GM21526 (cell line): ENCODE data around the gene CHL1.

ENCODE experiments used
- ATAC-seq: cut with Tn5 transposase; IDR thresholded peaks from one replicate; pipeline ENCODE4 v1.9.1; 2021; ENCODE audit warnings: moderate library complexity; ENCODE audit not compliant: unreplicated experiment, low FRiP score

The CHL1 gene

DNA sequence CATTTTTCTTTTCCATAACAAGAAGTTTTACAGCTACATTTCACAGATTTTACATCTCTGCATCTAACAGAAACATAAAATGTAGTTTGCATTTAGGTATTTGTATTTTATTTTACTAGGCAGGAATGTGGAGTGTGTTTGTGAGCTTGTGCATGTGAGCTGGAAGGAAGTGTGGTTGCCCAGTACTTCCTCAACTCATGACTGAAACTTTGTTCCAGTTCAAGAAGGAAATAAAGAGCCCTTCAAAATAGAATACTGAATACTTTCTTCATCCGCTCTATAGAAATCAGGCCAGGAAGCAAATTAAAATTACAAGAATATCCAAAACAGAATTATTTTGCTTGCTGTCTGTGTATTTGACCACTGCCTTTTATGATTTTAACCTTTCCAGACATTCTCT is 81.3 kb downstream of the CHL1 start:
- no peak for ATAC-seq

DNA sequence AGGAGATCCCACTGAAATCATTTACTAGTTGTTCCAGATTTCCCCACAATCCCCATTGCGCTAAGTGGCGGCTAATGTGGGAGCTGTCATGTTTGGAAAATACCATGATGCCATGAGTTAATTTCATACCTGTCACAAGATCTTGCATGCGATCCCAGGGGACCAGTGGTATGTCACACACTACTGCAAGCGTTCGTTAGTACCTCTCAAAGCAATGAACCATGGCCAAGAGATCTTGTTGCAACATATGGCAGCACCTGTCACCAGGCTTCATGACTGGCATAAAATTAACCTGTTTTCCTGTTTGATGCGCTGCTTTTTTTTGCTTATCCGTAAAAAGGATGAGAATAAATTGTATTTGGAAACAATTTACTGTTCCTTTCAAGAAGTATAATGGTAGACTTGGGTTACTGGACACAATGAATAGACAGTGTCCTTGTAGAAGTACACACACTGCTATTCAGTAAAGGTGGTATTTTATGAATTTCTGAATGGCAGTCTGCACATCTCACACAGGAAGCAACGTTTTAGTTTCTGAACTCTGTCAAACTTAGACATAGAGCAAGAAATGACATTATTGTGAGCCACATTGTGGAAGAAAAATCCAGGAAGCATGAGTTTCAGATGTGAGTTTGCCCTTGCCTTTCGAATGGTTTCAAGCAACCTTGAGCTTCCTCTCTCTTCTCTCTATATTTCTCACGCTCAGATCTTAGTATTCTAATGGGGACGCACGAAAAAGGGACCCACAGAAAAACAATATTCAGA is 81.9 kb downstream of the CHL1 start:
- peak; percentile 84 for ATAC-seq

DNA sequence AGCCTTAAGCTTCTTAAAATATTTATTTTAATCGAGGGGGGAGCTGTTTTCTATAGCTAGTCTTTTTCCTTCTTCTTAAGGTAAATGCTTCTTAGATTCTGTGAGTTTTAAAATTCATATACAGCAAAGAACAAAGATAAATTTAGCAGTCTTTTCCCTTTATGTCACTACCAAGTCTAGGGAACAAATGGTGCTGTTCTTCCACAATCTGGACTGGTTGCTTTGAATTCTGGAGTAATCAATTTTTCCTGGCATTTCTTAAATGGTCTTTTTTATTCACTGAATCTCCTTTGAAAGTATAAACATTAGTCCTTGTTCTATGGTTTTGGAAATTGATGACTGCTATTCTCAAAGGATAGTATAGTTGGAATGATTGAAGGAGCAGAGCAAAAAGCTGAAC is 82.8 kb downstream of the CHL1 start:
- ATAC-seq: no peak

DNA sequence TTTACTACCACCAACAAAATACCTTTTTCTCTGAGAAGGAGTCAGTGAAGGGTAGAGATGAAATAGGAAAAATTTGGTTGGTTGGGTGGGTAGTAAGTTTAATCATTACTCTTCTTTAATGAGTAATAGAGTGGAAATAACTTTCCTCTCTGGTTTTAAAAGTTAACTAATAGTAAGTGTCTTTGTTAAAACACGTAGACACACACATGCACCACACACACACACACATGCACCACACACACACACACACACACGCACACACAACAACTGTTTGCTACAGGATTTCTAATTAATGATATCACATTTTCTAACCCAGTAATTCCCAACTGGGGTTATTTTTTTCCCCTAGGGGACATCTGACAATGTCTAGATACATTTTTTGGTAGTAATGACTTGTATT is 84.1 kb downstream of the CHL1 start:
- ATAC-seq: no peak

DNA sequence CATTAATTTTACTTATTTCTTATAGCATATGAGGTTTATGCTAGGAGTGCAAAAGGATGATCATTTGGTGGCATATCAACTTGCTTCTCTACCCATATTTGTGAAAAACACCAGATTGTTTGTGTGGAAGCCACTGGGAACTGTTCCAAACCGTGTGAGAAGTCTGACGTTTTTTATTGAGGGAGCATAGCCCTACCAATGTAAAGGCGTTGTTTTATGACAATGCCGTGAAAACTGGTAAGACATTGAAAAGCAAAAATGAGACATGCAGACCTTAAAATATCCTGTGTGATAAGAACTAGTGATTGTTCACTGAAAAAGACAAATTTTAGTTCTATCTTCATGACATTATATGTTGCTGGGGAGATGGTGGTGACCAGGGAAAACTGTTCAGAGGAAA is 87.8 kb downstream of the CHL1 start:
- ATAC-seq: no peak

DNA sequence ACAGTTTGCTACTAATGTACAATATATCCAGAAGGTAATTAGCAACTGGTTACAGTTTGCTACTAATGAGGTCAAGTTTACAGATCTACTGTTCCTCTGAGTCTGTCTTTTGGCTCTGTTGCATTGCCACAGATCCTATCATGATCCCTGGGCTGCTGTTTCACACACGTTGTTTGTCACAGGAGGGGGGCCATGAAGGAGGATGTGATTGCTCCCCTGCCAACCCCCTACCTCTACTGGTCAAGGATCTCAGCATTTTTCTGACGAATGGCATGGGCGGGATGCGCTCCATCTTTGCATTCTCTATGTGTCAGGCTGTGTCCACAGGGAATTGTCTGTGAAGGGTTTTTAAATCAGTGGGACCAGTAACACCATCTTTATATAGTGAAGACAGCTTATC is 91.9 kb downstream of the CHL1 start:
- ATAC-seq: no peak

DNA sequence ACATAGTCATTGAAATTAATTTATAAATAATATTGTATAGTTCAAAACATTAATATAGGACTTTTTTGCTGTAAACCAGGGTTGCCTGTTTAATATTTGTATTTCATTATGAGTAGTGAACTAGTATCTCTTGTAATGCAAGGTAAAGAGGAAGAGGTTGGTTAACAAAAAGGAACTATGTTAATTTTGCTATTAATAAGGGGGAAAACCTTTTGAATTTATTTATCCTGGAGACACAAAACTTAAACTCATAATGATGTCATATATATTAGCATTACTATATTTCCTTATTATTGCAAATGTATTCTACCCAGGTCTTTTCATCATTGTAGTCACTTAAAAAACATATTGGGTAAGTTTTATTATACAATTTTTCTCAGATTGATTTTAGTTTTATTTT is 94.5 kb downstream of the CHL1 start:
- ATAC-seq: no peak

DNA sequence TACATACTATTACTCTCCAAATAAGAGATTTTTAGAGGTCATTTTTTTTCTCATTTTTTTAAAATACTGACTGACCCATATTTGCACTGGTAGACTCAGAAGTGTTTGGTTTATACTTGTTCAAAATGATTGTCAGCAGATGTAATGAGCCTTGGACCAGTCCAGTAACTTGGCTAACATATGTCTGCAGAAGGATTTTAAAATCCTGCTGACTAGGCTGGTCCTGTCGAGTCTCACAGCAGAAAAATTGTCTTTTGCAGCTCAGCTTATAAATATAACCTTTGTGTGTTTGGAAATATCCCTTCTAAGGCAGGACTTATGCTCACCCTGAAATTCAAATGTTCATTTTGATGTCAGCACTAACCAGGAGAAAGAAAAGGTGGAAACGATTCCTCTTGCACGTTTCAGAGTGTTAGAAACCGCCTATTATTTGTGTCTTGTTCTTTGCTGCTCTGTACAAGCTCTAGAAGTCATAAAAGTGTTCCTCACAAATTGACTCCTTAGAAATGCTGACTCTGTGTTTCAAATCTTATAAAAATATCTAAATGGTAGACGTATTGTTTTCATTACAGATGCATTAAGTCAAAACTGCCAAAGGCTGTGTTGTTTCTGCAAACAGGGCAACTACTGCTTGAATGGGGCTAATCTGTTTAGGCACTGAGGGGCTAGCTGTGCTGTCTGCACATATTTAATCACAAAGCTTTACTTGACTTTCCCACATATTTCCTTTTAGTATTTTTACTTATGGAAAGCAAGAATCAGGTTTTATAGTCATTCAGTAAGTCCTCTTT is 95.3 kb downstream of the CHL1 start:
- ATAC-seq: no peak

DNA sequence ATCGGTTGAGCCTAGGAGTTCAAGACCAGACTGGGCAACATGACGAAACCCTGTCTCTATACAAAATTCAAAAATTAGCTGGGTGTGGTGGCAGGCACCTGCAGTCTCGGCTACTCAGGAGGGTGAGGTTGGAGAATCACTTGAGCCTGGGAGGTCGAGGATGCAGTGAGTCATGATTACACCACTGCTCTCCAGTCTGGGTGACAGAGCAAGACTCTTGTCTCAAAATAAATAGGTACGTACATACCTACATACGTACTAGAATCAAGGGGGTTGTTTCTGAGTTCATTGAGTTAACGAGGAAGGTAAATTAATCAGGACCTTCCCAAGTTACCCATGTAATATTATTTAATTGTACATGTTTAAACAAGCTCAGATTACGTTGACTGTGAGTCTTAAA is 97.5 kb downstream of the CHL1 start:
- ATAC-seq: no peak

DNA sequence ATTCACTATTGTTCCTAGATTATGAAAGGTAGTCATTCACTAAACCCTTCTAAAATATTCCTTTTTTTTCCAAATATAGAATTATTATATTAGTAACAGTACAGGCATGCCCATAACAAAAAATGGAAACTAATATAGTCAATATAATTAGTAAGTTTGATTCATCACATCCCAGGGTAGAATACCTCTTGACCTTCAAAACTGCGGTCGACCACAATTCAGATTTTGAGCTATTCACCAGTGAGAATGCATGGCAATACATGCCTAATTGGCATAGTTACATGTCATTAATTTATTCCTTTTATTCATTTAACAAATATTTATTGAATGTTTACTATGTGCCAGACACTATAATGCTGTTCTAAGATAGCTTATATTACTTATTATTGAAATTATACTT is 98.0 kb downstream of the CHL1 start:
- ATAC-seq: no peak

DNA sequence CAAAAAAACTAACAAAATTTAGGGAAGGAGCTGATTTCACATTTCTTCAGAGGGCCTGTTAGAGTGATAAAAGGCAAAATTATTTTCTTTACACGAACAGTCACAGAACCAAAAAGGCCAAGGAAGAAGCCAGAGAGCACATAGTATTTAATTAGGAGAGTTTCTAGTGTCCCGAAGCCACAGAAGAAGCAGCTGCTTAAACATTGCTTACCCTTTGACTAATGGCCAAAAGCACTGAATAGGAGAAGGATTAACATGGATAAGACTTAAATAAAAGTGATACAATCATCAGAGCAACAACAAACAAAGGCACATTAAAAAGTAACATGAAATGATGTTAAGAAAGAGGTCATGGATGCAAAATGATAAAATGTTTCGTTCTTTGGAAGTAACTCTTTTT is 98.6 kb downstream of the CHL1 start:
- ATAC-seq: no peak

DNA sequence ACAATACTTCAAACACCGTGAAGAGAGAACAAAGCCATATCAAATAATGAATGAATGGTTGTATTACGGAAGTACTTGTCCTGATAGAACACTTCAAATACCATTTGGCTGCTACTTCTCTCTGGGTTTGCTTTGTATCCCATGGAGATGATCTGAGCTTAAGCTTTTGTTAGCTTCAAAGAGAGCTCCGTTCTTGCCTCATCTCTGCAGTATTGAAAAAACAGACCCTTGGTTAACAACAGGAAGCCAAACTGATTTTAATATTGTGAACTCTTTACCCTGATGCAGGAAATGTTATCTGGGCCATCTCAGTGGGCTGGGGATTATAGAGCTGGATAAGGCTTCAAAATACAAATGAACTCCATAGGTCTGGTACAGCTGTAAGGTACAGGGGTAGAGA is 101.0 kb downstream of the CHL1 start:
- ATAC-seq: no peak

DNA sequence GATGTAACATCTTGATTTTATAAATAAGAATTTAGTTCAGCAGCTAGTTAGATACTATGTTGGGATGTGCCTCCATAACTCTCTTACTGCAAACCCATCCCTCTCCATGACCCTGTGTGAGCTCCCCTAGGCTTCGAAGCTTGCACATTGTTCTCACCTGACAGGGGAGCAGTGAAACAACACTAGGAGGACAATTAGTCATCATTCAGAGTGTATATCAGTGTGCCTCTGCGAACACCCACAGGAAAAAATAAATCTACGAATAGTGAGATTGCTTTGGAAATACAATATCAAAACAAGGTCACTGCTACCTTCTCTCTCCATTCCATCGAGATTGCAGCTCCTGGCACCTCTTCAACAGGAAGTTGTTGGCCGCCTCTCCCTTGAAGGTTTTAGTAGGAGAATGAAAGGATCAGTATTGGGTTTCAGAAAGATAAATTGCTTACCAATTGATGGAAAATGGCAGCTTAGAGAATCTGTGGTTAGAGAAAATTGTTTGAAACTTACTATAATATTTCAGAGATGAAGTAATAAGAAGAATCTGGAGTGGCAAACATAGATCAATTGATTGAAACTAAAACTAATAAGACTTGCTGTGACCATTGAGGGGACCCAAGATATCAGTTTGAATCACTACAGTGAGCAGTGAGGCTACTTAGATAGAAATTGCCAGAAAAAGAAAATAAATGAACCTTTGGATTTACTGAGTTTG is 103.2 kb downstream of the CHL1 start:
- no peak for ATAC-seq

DNA sequence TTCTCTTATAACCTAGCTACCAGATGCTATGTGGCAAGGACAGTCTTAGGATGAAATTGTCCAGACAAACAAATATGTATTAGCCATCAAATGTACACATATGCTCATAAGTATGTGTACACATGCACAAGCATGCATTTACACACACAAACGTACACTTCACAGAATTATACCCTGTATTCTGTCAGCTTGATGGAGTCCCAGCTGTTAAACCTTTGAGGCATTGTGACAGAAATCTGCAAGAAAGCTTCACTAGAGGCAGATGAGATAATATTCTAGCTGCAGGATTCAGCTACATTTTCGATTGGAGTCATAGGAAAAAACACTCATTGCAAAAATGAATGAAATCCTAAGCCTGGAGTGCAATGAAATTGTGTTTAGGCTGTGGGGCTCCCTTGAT is 110.6 kb downstream of the CHL1 start:
- ATAC-seq: no peak

DNA sequence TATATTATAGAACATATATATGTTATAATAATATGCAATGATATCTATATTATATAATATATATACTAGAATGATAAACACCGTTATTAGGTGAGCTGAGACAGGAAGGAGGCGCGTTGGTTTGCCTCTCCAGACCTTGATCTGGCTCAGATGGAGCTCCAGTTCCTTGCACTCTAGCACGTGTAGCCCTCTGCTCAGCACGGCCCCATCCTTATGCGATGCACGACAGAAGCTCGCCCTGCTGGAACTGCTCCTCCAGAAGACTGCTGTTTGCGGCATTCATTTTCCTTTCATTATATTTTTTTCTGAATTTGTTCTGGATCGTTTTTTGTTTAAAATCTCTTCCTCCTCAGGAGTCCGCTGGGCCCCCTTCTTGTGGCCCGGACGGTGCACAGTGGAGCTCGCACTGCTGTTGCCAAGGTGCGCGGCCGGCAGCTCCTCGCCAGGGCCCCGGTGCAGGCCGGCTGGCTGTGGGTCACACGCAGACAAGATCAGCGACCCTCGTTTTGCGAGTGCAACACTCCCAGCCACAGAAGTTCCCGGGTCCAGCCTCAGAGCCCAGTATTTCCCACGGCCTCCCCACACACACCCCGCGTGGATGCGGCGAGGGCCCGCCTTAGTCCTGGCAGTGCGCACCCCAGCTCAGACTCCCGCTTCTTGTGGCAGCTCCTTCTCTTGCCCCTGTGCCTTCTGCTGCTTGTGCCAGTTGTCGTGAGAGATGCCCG is 112.2 kb downstream of the CHL1 start:
- ATAC-seq: no peak

DNA sequence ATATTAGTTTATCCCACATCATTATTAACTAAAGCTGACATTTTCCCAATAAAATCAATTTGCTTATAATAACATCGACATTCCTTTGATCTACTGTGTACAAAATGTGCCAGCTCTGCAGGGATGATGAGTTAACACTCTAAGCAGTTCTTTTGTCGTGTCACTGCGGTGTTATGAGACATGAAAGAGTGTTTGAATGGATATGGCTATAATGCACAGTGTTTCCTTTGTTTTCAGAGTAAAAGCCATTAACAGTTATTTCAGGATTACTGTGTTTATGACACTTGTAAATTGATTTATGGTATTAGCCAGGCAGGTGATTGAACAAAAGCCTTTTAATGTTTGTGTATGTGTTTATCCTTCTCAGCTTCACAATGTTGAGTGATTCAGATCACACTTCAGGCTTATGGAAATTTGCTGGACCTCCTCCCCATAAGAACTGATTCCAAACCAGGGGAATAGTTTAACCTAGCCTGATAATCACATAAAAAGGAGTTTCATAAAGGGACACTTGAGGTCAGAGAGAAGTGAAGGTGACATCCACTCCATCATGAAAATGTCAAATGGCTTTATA is 115.7 kb downstream of the CHL1 start:
- no peak for ATAC-seq

DNA sequence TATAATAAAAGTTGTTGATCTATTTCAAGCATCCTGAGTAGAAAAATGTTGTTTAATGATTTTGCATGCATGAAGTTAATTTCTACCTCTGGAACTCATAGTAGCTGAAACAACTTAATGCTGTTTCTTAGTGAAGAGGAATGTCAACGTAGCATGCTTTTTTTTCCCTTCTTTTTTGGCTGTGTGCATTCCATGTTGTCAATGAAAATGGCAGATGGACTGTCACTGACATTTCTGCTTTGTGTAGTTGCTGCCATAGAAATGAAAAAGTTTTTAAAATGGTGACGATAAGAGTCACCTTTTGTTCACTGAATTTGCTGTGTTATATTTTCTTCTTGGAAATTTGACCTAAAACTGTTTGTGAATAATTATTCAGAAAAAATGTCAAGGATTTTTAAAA is 116.3 kb downstream of the CHL1 start:
- ATAC-seq: no peak

DNA sequence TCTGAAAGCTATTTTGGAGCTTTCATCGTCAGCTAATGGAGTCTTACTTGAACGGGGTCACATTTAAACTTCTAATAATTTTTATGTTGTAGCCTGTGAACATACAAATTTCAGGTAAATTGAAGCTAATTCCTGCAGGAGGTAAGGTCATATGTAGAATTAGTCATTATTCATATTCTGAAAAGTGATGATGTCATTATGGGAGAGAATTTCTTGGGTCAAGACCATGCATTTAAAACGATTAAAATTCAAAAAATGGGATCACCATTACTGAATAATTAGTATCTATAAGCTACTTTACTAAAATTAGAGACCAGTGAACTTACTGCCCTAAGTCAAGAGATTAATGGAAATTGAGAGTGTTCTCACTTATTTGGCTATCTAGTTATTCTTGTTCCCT is 120.4 kb downstream of the CHL1 start:
- ATAC-seq: no peak

DNA sequence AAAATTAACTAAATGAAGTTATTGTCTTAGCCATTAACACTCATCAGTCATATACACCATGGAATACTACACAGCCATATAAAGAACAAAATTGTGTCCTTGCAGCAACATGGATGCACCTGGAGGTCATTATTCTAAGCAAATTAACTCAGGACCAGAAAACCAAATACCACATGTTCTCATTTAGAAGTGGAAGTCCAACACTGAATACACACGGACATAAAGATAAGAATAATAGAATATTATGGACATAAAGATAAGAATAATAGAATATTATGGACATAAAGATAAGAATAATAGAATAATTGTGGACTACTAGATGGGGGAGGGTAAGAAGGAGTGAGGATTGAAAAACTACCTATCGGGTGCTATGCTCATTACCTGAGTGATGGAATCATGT is 122.3 kb downstream of the CHL1 start:
- no peak for ATAC-seq

DNA sequence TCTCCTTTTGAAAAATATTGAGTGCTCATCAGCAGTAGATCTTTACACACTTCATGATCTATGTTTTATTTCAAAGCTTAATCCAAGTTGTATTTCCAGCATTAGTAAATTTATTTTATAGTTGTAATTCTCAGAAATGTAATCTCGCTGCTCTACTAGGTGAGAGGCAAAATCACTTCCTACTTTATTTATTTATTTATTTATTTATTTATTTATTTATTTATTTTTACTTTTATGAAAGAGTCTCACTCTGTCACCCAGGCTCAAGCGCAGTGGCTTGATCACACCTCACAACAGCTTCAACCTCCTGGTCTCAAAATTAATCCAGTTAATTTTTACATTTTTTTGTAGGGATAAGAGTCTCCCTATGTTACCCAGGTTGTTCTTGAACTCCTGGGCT is 127.9 kb downstream of the CHL1 start:
- ATAC-seq: no peak

DNA sequence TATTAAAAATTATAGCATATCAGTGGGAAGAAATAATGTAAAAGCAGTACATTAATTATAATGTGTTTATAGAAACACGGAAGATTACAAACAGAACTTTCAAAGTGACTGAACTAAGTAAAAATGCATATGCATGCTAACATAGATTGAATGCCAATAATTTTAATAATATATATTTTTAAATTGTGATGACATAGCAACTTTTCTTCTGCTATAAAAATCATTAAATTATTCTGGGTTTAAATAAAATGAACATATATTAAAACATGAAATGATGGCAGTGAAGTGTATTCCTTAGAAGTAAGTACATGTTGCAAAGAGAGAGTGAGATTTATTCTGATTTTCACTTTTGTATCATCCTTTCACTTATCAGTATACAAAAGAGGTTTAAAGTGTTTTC is 128.9 kb downstream of the CHL1 start:
- ATAC-seq: no peak
